AG04449 (cell line): ENCODE data around the gene PIK3C2G.

Source experiments
- CTCF ChIA-PET: fragments of 350-600 bp; formaldehyde crosslinking; extraction: SDS; loops from one replicate; lab custom pipeline; 2021; ENCODE audit warnings: antibody characterized with exemption; lab: Yijun Ruan, JAX
- POLR2A ChIA-PET: fragments of 400-600, 350-600 bp; formaldehyde crosslinking; extraction: SDS; loops from one replicate; lab custom pipeline; 2020; ENCODE audit warnings: antibody characterized with exemption, inconsistent platforms; lab: Yijun Ruan, JAX
- DNase-seq: peaks from one replicate; pipeline ENCODE4 v3.0.0-alpha.2; 2010; ENCODE audit warnings: low read depth, low spot score
- H3K4me3 ChIP-seq: 2 replicates; pipeline ENCODE4 v1.5.1; 2011; ENCODE audit warnings: low read depth, mild to moderate bottlenecking, control low read depth, low read length
- CTCF ChIP-seq: IDR thresholded peaks from one replicate; pipeline ENCODE4 v1.5.1; 2011; ENCODE audit warnings: mild to moderate bottlenecking, moderate library complexity, low read length, control low read depth, inconsistent platforms; ENCODE audit not compliant: insufficient read depth; ENCODE audit errors: missing control alignments

The PIK3C2G gene

GRCh38 chr12:18646286-18646890 lies 385.1 kb downstream of the PIK3C2G start:
- no peak overlapping the region for H3K4me3 ChIP-seq
- CTCF ChIA-PET, result no interaction called here
- POLR2A ChIA-PET, result no interaction called here
- TF ChIP-seq CTCF, result no peak
- no peak for DNase-seq

GRCh38 chr12:18651525-18651924 lies 390.2 kb downstream of the PIK3C2G start:
- TF ChIP-seq CTCF, result no peak
- ChIA-PET POLR2A (no interaction called here), CTCF (no interaction called here)
- H3K4me3 ChIP-seq, result no peak overlapping the region
- no peak for DNase-seq

DNA sequence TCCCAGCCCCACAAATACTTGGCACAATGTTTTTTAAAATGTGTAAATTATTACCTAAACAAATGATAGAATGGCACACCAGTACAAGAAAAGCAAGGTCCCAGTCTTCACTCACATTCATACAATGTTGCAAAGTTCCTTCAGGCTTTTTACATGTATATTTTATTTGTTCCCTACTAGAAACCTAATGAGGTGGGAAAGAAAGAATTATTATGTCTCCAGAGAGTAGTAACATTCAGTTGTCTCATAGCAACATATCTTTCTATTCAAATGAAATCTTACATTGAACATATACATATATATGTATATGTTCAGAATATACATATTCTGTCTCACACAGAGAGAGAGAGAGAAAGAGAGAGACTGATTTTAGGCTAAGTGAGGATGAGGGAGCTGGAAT lies 391.3 kb downstream of the PIK3C2G start:
- CTCF ChIA-PET, result no interaction called here
- no peak overlapping the region for H3K4me3 ChIP-seq
- TF ChIP-seq CTCF, result no peak
- POLR2A ChIA-PET, result no interaction called here
- DNase-seq, result no peak

DNA sequence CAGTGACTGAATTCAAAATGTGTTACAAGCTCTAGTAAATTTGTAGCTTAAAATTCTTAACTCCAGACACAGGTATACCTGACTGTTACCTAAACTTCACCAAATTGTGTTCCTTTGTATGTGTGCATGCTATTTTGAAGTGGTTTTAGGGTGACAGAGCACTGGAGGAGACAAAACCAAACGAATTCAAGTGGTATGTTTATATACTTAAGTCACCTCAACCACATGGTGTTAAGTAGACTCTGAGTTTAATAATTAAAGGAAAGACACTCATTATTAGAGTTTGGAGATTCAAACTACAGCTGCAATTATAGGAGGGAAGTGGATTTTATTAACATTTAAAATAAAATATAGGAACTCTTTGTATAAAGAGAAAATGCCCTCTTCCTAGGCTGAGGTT lies 392.1 kb downstream of the PIK3C2G start:
- no peak for DNase-seq
- no peak for TF ChIP-seq CTCF
- CTCF ChIA-PET, result no interaction called here
- H3K4me3 ChIP-seq, result no peak overlapping the region
- POLR2A ChIA-PET, result no interaction called here

DNA sequence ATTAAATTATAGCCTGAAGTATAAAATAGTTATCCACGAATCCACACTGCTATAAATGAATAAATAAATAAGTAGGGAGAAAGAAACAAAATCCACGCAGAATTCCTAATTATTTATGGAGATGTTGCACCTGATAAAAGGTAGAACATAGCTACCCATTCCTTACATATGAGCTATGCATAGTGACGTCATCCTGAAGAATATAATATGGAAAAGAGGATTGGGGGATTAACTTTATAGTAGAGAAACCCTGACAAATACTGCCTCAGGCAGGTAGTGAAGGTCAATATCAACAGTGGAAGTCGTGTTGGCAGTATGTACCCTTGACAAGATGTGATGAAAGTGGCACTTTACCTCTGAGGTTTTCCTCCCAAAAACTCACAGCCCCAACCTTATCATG lies 394.0 kb downstream of the PIK3C2G start:
- DNase-seq, result no peak
- ChIA-PET CTCF (no interaction called here), POLR2A (no interaction called here)
- H3K4me3 ChIP-seq, result no peak overlapping the region
- no peak for TF ChIP-seq CTCF

DNA sequence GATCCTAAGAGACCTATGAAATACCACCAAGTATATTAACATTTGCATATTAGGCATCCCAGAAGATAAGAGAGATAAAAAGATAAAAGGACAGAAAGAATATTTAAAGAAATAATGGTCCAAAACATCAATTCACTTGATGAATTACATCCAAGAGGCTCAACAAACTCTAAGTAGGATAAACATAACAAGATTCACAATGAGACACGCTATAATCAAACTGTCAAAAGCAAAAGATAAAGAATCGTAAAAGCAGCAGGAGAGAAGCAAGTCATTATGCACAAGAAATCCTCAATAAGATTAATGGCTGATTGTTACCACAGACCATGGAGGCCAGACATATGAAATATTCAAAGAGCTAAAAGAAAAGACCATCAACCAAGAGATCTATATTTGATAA lies 396.9 kb downstream of the PIK3C2G start:
- H3K4me3 ChIP-seq, result no peak overlapping the region
- no peak for DNase-seq
- POLR2A ChIA-PET, result no interaction called here
- no peak for TF ChIP-seq CTCF
- CTCF ChIA-PET, result no interaction called here
